HFFc6 (cell line): ENCODE results near the gene PSTPIP2. TPM values are rescaled to one million over a fixed set of nuclear protein-coding genes. Genes with fewer than 3 reads are reported as not detected.
"Not testable (repeated sequence)": the region's sequence is repeated elsewhere in the genome, so short reads cannot be mapped to it uniquely, and the experiment has no call there.

Source experiments
- DNase-seq: peaks from one replicate; pipeline ENCODE4 v3.0.0-alpha.2; 2018
- H3K27ac Mint-ChIP-seq: 2 replicates; pipeline ENCODE4 v1.8.0; 2020; ENCODE audit warnings: mild to moderate bottlenecking, mixed read lengths
- H3K27me3 Mint-ChIP-seq: 2 replicates; pipeline ENCODE4 v1.8.0; 2021; ENCODE audit warnings: mild to moderate bottlenecking, moderate library complexity, mixed read lengths; ENCODE audit not compliant: insufficient read depth
- H3K36me3 Mint-ChIP-seq: 2 replicates; pipeline ENCODE4 v1.8.0; 2021; ENCODE audit warnings: low read depth, mixed read lengths
- H3K4me1 Mint-ChIP-seq: 2 replicates; pipeline ENCODE4 v1.8.0; 2020; ENCODE audit warnings: low read depth, mixed read lengths
- H3K4me3 Mint-ChIP-seq: 2 replicates; pipeline ENCODE4 v1.8.0; 2020; ENCODE audit warnings: mild to moderate bottlenecking, moderate library complexity, mixed read lengths
- H3K9me3 Mint-ChIP-seq: 2 replicates; pipeline ENCODE4 v1.8.0; 2020; ENCODE audit warnings: mild to moderate bottlenecking, mixed read lengths
- CTCF ChIP-seq: fragments of 200-600 bp; sonication (generic); IDR thresholded peaks from 2 replicates; pipeline ENCODE4 v1.5.0; 2021; ENCODE audit warnings: antibody characterized with exemption, mild to moderate bottlenecking
- total RNA-seq, 6 experiments: library from RNA; stranded (reverse); fragmentation: NEBNext Ultra II Directional; extraction: Animal tissue kit (Norgen Biotek cat#: 25700); gene quantifications; 2 replicates in 1 of 6; 3 replicates in 5 of 6; pipeline ENCODE4 v1.2.3, GENCODE V29; 2021

PSTPIP2 gene
- total RNA-seq, 6 experiments from 2014 or later: 7.8 to 10.4 (median 8.7) TPM

- H3K36me3 Mint-ChIP-seq: peaks cover 29% of the 10 kb centered on the region
- peak; percentile 96 for DNase-seq
- no peaks in the 10 kb centered on the region for H3K27me3 Mint-ChIP-seq
- H3K4me1 Mint-ChIP-seq: peaks cover 42% of the 10 kb centered on the region
- TF ChIP-seq CTCF: no peak
- no peaks in the 10 kb centered on the region for H3K9me3 Mint-ChIP-seq
- peak within 1 kb of the TSS; percentile 100 for H3K4me3 Mint-ChIP-seq
- peak within 1 kb of the TSS; percentile 90 for H3K27ac Mint-ChIP-seq
Observed at GRCh38 chr18:45967007-45967706, 104.9 kb downstream of the PSTPIP2 start, which contains the start of gene EPG5. Gene EPG5, minus strand, starts transcription at chr18:45967329. Its CDS starts 90 bp downstream, at chr18:45967239.

GRCh38 chr18:45964913-45965312, 107.1 kb downstream of the PSTPIP2 start:
- Mint-ChIP-seq H3K27ac (0 out of 2 replicates have a peak overlapping the region, but pooled peaks have one; percentile 32), H3K4me3 (peak overlapping the region; percentile 100), H3K4me1 (peaks cover 63% of the 10 kb centered on the region), H3K36me3 (peaks cover 49% of the 10 kb centered on the region)
- H3K27me3 Mint-ChIP-seq, DNase-seq, H3K9me3 Mint-ChIP-seq: not testable (repeated sequence)

DNA sequence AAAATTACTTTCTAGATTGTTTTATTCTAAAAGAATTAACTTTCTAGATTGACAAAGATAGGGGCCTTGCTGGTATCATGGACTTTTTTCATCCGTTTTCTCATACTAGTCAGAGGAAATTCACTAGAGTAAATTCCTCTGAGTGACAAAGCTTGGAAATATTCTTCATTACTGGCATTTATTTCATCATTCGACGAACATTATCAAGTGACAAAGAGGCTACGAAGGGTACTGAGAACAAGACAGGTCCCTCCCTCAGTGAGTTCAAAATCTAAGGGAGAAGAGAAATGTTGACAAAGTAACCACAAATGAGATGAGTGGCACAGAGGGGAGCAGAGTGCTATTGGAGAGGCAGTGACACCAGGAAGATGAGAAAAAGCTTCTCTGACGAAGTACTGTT, 109.2 kb downstream of the PSTPIP2 start:
- Mint-ChIP-seq H3K9me3 (no peaks in the 10 kb centered on the region), H3K27me3 (peaks cover 2% of the 10 kb centered on the region; the same call in 1 of the 2 replicates), H3K27ac (peak overlapping the region; percentile 96), H3K4me3 (peak overlapping the region; percentile 74), H3K36me3 (peaks cover 62% of the 10 kb centered on the region), H3K4me1 (peaks cover 73% of the 10 kb centered on the region)
- no peak for TF ChIP-seq CTCF
- peak; percentile 82 for DNase-seq

DNA sequence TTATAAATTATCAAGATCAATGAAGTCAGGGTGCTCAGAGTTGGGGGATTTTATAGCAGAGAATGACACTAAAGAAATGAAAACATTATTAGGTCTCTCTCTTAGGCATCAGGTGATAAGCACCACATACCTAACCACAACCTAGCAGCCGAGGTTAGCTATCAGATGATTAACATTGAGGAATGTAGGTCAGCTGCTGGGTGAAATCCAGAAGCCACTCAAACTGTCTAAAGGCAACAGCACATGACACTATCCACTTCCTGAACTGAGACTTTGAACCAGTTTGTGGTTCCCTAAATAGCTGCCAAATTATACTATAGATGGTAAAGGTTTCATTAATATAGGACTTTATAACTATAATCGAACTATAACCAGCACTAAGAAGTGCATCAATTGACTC, 109.6 kb downstream of the PSTPIP2 start:
- peak overlapping the region; percentile 74 for H3K4me3 Mint-ChIP-seq

DNA sequence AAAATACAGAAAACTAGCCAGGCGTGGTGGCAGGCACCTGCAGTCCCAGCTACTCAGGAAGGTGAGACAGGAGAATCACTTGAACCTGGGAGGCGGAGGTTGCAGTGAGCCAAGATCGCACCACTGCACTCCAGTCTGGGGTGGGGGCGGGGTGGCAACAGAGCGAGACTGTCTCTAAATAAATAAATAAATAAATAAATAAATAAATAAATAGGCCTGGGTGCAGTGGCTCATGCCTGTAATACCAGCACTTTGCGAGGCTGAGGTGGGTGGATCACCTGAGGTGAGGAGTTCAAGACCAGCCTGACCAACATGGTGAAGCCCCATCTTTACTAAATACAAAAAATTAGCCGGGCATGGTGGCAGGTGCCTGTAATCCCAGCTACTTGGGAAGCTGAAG, 112.6 kb downstream of the PSTPIP2 start:
- H3K27me3 Mint-ChIP-seq, DNase-seq, H3K9me3 Mint-ChIP-seq, H3K27ac Mint-ChIP-seq, H3K4me3 Mint-ChIP-seq: not testable (repeated sequence)
- Mint-ChIP-seq H3K36me3 (peaks cover 63% of the 10 kb centered on the region), H3K4me1 (peaks cover 93% of the 10 kb centered on the region)

More for the DNA sequence above, 109.6 kb downstream of the PSTPIP2 start:
- peaks cover 2% of the 10 kb centered on the region; the same call in 1 of the 2 replicates for H3K27me3 Mint-ChIP-seq
- peak overlapping the region; percentile 96 for H3K27ac Mint-ChIP-seq
- H3K36me3 Mint-ChIP-seq: peaks cover 62% of the 10 kb centered on the region
- H3K4me1 Mint-ChIP-seq: peaks cover 73% of the 10 kb centered on the region
- H3K9me3 Mint-ChIP-seq: no peaks in the 10 kb centered on the region
- DNase-seq: peak; percentile 70
- TF ChIP-seq CTCF: no peak

DNA sequence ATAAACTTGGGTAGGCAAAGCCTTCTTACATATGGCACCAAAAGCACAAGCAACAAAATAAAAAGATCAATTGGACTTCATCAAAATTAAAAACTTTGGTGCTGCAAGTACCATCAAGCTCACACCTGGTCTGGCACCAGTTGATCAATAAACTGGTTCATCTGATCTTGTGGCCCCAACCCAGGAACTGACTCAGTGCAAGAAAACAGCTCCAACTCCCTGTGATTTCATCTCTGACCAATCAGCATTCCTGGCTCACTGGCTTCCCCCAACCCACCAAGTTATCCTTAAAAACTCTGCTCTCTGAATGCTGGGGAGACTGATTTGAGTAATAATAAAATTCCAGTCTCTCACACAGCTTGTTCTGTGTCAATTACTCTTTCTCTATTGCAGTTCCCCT, 113.3 kb downstream of the PSTPIP2 start:
- peaks cover 70% of the 10 kb centered on the region for H3K36me3 Mint-ChIP-seq
- no peak for TF ChIP-seq CTCF
- peak overlapping the region; percentile 46 for H3K27ac Mint-ChIP-seq
- H3K9me3 Mint-ChIP-seq: peaks cover 2% of the 10 kb centered on the region; the same call in 1 of the 2 replicates
- H3K4me3 Mint-ChIP-seq: peak overlapping the region; percentile 15; the same call in 1 of the 2 replicates
- DNase-seq: no peak
- H3K4me1 Mint-ChIP-seq: peaks cover 93% of the 10 kb centered on the region
- peaks cover 2% of the 10 kb centered on the region; the same call in 1 of the 2 replicates for H3K27me3 Mint-ChIP-seq
